A549 treated with ZK216348 at 1 μM for 4 hours (cell line): ENCODE results near the gene RAB3IL1. TPM values are rescaled to one million over a fixed set of nuclear protein-coding genes. Genes with fewer than 3 reads are reported as not detected.

Experiments used
- total RNA-seq: library from RNA; stranded (reverse); fragments of 200-300 nt; extraction: Qiagen RNA extraction; gene quantifications from 5 replicates; pipeline ENCODE4 v1.2.3, GENCODE V29; 2022; ENCODE audit warnings: low read depth

Gene RAB3IL1
- 12.0 to 17.9 TPM (median 15.9 TPM) in 5 replicates for total RNA-seq

GRCh38 chr11:61917334-61918109 is at the start of gene RAB3IL1:
RAB3IL1 (minus strand) TSS chr11:61917566; CDS start chr11:61917367, 199 bp downstream.

GRCh38 chr11:61950035-61950547 is 32.7 kb upstream of the RAB3IL1 start, which contains the start of gene BEST1:
BEST1 (plus strand) TSS chr11:61950351; CDS start chr11:61951807, 1,456 bp downstream.

GRCh38 chr11:61891331-61892084 is 25.9 kb downstream of the RAB3IL1 start, which contains the start of gene FADS3:
FADS3 (minus strand) TSS chr11:61891545; CDS start chr11:61891381, 164 bp downstream.

Other genes starting within 250 kb of the RAB3IL1 start
- 3.1 to 6.7 TPM (median 6.3 TPM) in 5 replicates for gene DAGLA, start 237.2 kb downstream of the RAB3IL1 start, total RNA-seq
- gene MYRF, start 164.9 kb downstream of the RAB3IL1 start, total RNA-seq = 11.2 to 24.6 TPM (median 20.8 TPM) in 5 replicates
- gene TMEM258, start 125.0 kb downstream of the RAB3IL1 start, total RNA-seq = 198 to 277 TPM (median 228 TPM) in 5 replicates
- gene FEN1, start 124.7 kb downstream of the RAB3IL1 start, total RNA-seq = 89.1 to 118 TPM (median 96.6 TPM) in 5 replicates
- gene FADS1, start 100.6 kb downstream of the RAB3IL1 start, total RNA-seq = 129 to 194 TPM (median 173 TPM) in 5 replicates
- 263 to 399 TPM (median 322 TPM) in 5 replicates for gene FADS2, start 89.3 kb downstream of the RAB3IL1 start, total RNA-seq
- gene FADS3, start 26.0 kb downstream of the RAB3IL1 start, total RNA-seq = 42.9 to 73.0 TPM (median 68.0 TPM) in 5 replicates
- 1.0 to 5.0 TPM (median 1.5 TPM) in 5 replicates for gene BEST1, start 32.8 kb upstream of the RAB3IL1 start, total RNA-seq
- gene FTH1, start 50.1 kb upstream of the RAB3IL1 start, total RNA-seq = 12,361 to 21,234 TPM (median 18,385 TPM) in 5 replicates
- gene INCENP, start 206.4 kb upstream of the RAB3IL1 start, total RNA-seq = 45.1 to 58.3 TPM (median 56.8 TPM) in 5 replicates